GM18858 (cell line): ENCODE results near the gene CYS1.
A peak's percentile ranks its signal among the peaks of the same experiment; 100 is the strongest.

Source experiments
- ATAC-seq: cut with Tn5 transposase; IDR thresholded peaks from one replicate; pipeline ENCODE4 v1.9.1; 2021; ENCODE audit not compliant: unreplicated experiment

CYS1 gene

DNA sequence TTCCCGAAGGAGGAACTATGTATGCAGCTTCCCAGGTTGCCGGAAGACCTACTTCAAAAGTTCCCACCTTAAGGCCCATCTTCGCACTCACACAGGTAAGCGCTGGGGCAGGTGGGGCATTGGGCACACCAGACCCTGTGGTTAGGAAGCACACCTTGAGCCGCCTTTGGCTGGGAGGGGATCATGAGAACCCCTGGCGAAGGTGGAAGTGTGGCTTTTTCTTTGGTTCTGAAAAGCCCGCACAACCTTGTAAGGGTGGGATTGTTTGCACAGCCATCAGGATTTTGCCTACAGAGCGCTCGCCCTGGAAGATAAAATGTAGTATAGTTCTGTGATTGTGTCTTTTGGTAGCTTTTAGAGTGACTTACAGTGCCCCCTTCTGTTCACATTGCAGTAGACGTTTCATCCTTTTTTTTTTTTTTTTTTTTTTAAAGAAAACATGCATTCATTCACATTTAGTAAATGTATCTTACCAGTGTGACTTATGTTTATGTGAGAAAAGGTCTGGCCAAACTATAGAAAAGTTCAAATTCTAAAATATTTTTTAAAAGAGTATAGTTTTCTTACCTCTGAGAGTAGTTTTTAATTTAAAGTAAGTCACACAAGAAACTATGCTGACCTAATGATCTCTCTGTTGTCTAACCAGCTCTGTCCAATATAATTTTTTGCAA, 31.6 kb downstream of the CYS1 start:
- no peak for ATAC-seq

GRCh38 chr2:10047616-10048500, 32.4 kb downstream of the CYS1 start:
- ATAC-seq = no peak

- no peak for ATAC-seq
Observed at GRCh38 chr2:10046931-10047330, 33.3 kb downstream of the CYS1 start.

DNA sequence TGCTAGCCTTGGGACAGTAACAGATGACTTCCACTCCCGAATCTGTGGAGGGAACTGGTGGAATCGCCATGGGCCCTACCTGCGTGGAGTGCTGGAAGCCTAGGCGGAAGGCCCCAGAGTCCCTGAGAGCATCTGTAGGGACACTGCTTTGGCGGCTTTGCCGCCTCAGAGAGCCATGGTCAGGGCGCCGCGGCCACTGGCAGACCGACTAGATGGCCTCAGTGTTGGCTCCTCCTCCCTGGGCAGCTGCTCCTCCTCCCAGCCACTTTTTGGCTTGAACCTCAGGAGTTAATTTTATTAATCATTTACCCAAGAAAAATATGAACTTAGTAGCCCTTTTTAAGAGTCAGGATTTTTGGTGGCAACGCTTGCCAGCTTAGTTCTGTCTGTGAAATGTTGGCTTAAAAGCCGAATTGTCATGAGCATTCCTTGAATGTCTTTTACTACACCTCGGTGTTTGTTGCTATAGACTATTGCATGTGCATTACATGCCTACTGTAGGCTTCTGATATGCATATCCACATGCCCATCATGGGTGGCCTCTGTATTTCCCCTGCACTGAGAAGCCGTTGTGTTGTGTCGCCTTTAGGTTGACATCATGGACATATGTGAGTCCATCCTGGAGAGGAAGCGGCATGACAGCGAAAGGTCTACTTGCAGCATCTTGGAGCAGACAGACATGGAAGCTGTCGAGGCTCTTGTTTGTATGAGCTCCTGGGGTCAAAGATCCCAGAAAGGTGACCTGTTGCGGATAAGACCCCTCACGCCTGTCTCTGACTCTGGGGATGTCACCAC, 34.5 kb downstream of the CYS1 start:
- ATAC-seq = no peak

GRCh38 chr2:10043906-10044601, 36.2 kb downstream of the CYS1 start:
- peak; percentile 30 for ATAC-seq

DNA sequence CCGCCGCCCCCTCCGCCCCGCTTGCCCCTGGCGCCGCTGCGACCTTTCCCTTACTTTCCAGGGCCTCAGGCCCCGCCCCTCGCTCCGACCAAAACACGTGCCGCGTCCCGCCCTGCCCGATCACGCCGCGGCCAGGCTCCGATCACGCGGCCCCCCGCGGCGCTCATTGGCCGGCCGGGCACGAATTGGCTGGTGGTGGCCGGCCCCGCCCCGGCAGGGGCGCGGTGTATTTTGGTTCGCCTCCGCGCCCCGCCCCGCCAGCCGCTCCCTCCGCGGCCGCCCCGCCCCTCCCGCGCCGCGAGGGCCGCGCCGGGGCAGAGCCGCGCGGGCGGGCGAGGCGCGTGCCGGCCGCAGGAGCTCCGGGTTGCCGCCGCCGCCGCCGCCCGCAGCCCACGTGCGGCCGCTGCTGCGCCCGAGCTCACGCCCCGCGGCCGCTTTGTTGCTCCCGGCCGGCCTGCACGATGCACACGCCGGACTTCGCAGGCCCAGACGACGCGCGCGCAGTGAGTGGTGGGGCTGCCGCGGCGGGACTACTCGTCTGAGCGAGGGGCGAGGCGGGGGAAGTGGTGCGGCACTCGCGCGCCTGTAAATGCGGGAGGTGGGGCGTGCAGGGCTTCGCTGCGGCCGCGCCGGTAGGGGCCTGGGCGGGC, 36.8 kb downstream of the CYS1 start, which contains the start of gene KLF11:
KLF11 (plus strand) TSS at position 295 of the 650 bp plus-strand sequence; CDS start at position 462, 167 bp downstream.
- ATAC-seq = peak; percentile 43

- no peak for ATAC-seq
Observed at GRCh38 chr2:10042301-10043161, 37.7 kb downstream of the CYS1 start.

- ATAC-seq = no peak
Observed at GRCh38 chr2:10041711-10042110, 38.5 kb downstream of the CYS1 start.

GRCh38 chr2:10039658-10040410, 40.4 kb downstream of the CYS1 start:
- no peak for ATAC-seq

DNA sequence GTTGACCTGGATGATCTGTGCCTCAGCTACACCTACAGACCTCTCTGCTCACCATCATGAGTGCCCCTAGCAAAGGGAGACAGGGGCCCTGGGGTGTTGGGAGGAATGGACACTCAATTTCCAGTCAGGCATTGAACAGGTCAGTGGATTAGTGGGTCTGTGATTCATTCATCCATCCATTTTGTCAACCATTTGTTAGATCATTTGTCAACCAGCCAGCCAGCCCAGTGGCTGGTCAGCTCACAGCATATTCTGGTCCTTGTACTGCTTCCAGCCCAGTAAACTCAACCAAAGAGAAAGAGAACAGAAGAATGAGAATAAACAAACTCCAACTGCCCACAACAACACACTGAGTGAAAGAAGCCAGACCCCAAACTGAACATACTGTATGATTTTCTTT, 41.5 kb downstream of the CYS1 start:
- no peak for ATAC-seq

GRCh38 chr2:10038123-10038522, 42.1 kb downstream of the CYS1 start:
- ATAC-seq = no peak

GRCh38 chr2:10036095-10036884, 43.9 kb downstream of the CYS1 start:
- ATAC-seq = peak; percentile 40

DNA sequence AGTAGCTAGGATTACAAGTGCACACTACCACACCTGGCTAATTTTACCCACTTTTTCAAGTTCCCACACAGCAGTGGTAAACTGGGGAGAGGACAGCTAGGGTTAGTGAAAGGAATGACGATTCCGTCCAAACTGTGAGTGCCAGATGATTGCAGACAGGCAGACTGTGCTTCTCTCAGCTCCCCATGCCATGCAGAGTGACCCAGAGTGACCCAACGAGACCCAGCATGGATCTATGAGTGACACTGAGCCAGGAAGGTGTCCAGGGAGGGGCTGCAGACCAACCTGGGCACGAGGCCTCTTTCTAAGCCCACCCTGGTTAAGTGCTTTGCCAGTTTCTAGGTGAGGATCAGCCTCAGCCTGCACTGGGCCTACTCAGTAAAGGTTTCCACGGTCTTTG, 44.6 kb downstream of the CYS1 start:
- ATAC-seq = no peak

- no peak for ATAC-seq
Observed at GRCh38 chr2:10035053-10035422, 45.2 kb downstream of the CYS1 start.

DNA sequence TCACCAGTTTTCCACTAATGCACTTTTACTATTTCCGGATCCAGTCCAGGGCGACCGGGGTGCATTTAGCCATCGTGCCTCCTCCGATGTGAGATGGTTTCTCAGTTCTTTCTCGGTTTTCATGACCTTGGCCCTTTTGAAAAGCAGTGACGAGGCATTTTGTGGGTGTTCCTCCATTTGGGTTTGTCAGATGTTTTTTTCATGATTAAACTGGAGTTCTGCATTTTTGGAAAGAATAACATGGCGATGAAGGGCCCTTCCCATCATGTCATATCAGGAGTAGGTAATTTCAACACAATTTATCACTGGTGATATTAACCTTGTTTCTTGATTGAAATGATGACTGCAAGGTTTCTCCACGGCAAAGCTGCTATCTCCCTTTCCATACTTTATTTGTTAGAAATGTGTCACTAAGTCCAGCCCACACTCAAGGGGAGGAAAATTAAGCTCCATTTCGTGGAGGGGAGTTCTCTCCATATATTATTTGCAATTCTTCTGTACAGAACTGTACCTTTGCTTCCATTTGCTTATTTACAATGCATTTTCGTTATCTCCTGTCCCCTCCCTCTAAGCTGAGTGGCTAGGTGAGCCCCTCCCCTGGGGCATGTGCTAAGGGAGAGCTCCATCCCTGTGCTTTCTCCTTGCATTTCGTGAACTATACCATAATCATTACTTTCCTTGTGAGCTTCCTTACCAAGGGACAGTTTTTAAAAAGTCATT, 45.7 kb downstream of the CYS1 start:
- no peak for ATAC-seq

GRCh38 chr2:10033251-10034006, 46.8 kb downstream of the CYS1 start:
- ATAC-seq = no peak

GRCh38 chr2:10032746-10033105, 47.5 kb downstream of the CYS1 start:
- no peak for ATAC-seq
